A549 (cell line): Measurements from ENCODE around the gene ADA. TPM values are rescaled to one million over a fixed set of nuclear protein-coding genes. Genes with fewer than 3 reads are reported as not detected.
A peak's percentile ranks its signal among the peaks of the same experiment; 100 is the strongest.

ENCODE experiments used
- ATAC-seq, 2 experiments: fragments of 200-7000 bp in 1 of 2; fragments of >200 bp in 1 of 2; cut with Nextera tagmentation in 1 of 2; cut with Tn5 transposase in 1 of 2; 3 replicates each; pipeline versions ENCODE4 v1.8.0 to v1.9.1; 2018 to 2020; ENCODE audit warnings: mild to moderate bottlenecking in 1 of 2, moderate library complexity in 1 of 2
- CTCF ChIA-PET: fragments of 300-600 bp; sonication (Branson Sonifier 250); formaldehyde crosslinking; extraction: SDS; loops from one replicate; lab custom pipeline; 2021; ENCODE audit warnings: antibody characterized with exemption, inconsistent platforms; lab: Yijun Ruan, JAX
- POLR2A ChIA-PET: fragments of 350-600 bp; formaldehyde crosslinking; extraction: SDS; loops from one replicate; lab custom pipeline; 2021; ENCODE audit warnings: antibody characterized with exemption, inconsistent platforms; lab: Yijun Ruan, JAX
- DNase-seq, 2 experiments: peaks; one replicate each; pipeline versions ENCODE4 v3.0.0 to v3.0.0-alpha.2; 2011 to 2016; ENCODE audit warnings: low read depth in 1 of 2, low spot score in 1 of 2
- FAIRE-seq: peaks from 2 replicates; lab custom pipeline; 2011; peaks lifted over from hg19 to GRCh38; lab: Jason Lieb, UNC
- H3K27ac ChIP-seq, 2 experiments: fragments of >200 bp; sonication (Bioruptor Twin); formaldehyde crosslinking; 3 replicates each; pipeline ENCODE4 v1.5.1; 2016 to 2017
- H3K4me1 ChIP-seq: fragments of >200 bp; sonication (Bioruptor Twin); formaldehyde crosslinking; 3 replicates; pipeline ENCODE4 v1.6.1; 2016
- H3K4me2 ChIP-seq: fragments of >200 bp; sonication (Bioruptor Twin); formaldehyde crosslinking; 3 replicates; pipeline ENCODE4 v1.6.1; 2016
- H3K4me3 ChIP-seq: fragments of >200 bp; sonication (Bioruptor Twin); formaldehyde crosslinking; 3 replicates; pipeline ENCODE4 v1.5.1; 2016
- H3K9me3 ChIP-seq: fragments of >200 bp; sonication (Bioruptor Twin); formaldehyde crosslinking; 3 replicates; pipeline ENCODE4 v1.6.1; 2016
- CHD2 ChIP-seq: fragments of 150-350 bp; IDR thresholded peaks from 2 replicates; pipeline ENCODE4 v1.6.1; 2014; ENCODE audit warnings: low read length; ENCODE audit not compliant: partially characterized antibody
- CHD4 ChIP-seq: fragments of 200-600 bp; sonication (generic); IDR thresholded peaks from 2 replicates; pipeline ENCODE4 v1.6.1; 2016; ENCODE audit warnings: antibody characterized with exemption, mild to moderate bottlenecking, borderline replicate concordance
- FOSL2 ChIP-seq, 2 experiments: fragments of 450-650 bp in 1 of 2; fragments of >200 bp in 1 of 2; sonication (Bioruptor Twin) in 1 of 2; formaldehyde crosslinking; IDR thresholded peaks; 2 replicates each; pipeline versions ENCODE4 v1.5.0 to v1.6.1; 2016 to 2020; ENCODE audit warnings: mild to moderate bottlenecking in 1 of 2, moderate library complexity in 1 of 2
- FOXS1 ChIP-seq: fragments of 250-450 bp; sonication (Bioruptor Pico); IDR thresholded peaks from 2 replicates; pipeline ENCODE4 v1.5.0; 2020; ENCODE audit warnings: mild to moderate bottlenecking, moderate library complexity
- HOXB5 ChIP-seq: fragments of 250-450 bp; sonication (Bioruptor Pico); IDR thresholded peaks from 2 replicates; pipeline ENCODE4 v1.5.0; 2020; ENCODE audit warnings: mild to moderate bottlenecking, moderate library complexity
- JUN ChIP-seq, 2 experiments: fragments of >200 bp; sonication (Bioruptor Twin); formaldehyde crosslinking; IDR thresholded peaks; 2 replicates in 1 of 2; 3 replicates in 1 of 2; pipeline ENCODE4 v1.6.1; 2016 to 2017
- KDM1A ChIP-seq: fragments of 200-600 bp; sonication (generic); IDR thresholded peaks from 2 replicates; pipeline ENCODE4 v1.6.1; 2016; ENCODE audit warnings: low read depth, mild to moderate bottlenecking
- NPAS2 ChIP-seq: fragments of 250-450 bp; sonication (Bioruptor Pico); IDR thresholded peaks from 2 replicates; pipeline ENCODE4 v1.8.0; 2022; ENCODE audit warnings: mild to moderate bottlenecking, moderate library complexity, borderline replicate concordance
- PHF8 ChIP-seq: fragments of 200-600 bp; sonication (generic); IDR thresholded peaks from 2 replicates; pipeline ENCODE4 v1.6.1; 2016; ENCODE audit warnings: low read depth, mild to moderate bottlenecking, antibody characterized with exemption, moderate library complexity, borderline replicate concordance
- RFX5 ChIP-seq: fragments of 450-650 bp; IDR thresholded peaks from 2 replicates; pipeline ENCODE4 v1.7.1; 2014; ENCODE audit warnings: antibody characterized with exemption, mild to moderate bottlenecking, moderate library complexity
- ZFP36 ChIP-seq: fragments of 450-650 bp; IDR thresholded peaks from 2 replicates; pipeline ENCODE4 v1.6.1; 2014; ENCODE audit warnings: borderline replicate concordance; ENCODE audit not compliant: partially characterized antibody
- ZNF302 ChIP-seq: fragments of 250-450 bp; sonication (Bioruptor Pico); IDR thresholded peaks from 2 replicates; pipeline ENCODE4 v1.9.0; 2021; ENCODE audit warnings: inconsistent platforms, mild to moderate bottlenecking, moderate library complexity
- ZSCAN20 ChIP-seq: fragments of 250-450 bp; sonication (Bioruptor Pico); IDR thresholded peaks from 2 replicates; pipeline ENCODE4 v1.8.0; 2022; ENCODE audit warnings: mild to moderate bottlenecking, moderate library complexity
- WGBS: methylation state at CpG from one replicate; pipeline ENCODE4 v1.1.6; 2017; ENCODE audit errors: missing lambda C conversion rate; 5-methylcytosine and 5-hydroxymethylcytosine counted together
- polyA plus RNA-seq, 4 experiments: library from polyadenylated mRNA; depleted of rRNA in 3 of 4; stranded (reverse); fragments of >200 nt; fragmentation: RNase III in 1 of 4; extraction: RNeasy Plus Mini Kit Qiagen cat#74134 plus additional on column Dnase treatment in 1 of 4; gene quantifications; 2 replicates in 3 of 4; 3 replicates in 1 of 4; pipeline ENCODE4 v1.2.3, GENCODE V29; 2011 to 2017
- TF ChIP-seq, protein P1 (sequence below): fragments of 150-350 bp; IDR thresholded peaks from 2 replicates; pipeline ENCODE4 v1.6.1; 2014; ENCODE audit warnings: low read depth, mild to moderate bottlenecking, low read length
- TF ChIP-seq, protein P2 (sequence below): fragments of >200 bp; sonication (Bioruptor Twin); formaldehyde crosslinking; IDR thresholded peaks from 2 replicates; pipeline ENCODE4 v1.6.1; 2016
- TF ChIP-seq, protein P3 (sequence below): fragments of 450-650 bp; IDR thresholded peaks from 2 replicates; pipeline ENCODE4 v1.6.1; 2014; ENCODE audit warnings: antibody characterized with exemption
- TF ChIP-seq, protein P4 (sequence below): IDR thresholded peaks from 2 replicates; pipeline ENCODE4 v1.6.1; 2012
- TF ChIP-seq, protein P5 (sequence below): IDR thresholded peaks from 2 replicates; pipeline ENCODE4 v1.6.1; 2012

The ADA gene
- polyA plus RNA-seq, 2 of the 4 experiments (the other 2 are of a cell fraction): 34.5 to 48.1 TPM

DNA sequence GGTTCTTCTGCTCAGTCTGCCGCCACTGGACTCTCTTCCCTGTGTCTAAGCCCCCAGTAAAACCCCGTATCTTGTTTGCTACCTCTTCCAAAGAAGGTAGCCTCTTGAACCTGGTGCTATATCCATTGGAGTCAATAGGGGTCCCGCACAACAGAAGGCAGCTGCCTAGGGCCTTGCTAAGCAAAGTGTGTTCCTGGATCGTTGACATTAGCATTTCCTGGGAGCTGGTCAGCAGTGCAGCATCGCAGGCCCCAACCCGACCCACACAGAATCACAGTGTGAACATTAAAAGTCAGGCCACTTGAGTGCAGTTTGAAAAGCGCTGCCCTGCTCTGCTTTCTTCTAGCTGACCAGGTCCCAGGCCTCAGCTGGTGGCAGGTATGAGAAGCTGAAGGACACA, 2.9 kb downstream of the ADA start:
- WGBS: 85% methylated on average over 7 of the region's 7 CpGs
- TF ChIP-seq ZSCAN20 (CRISPR knock-in tag) (no peak), RFX5 (no peak), CHD4 (no peak), PHF8 (no peak)
- TF ChIP-seq, protein P1, sequence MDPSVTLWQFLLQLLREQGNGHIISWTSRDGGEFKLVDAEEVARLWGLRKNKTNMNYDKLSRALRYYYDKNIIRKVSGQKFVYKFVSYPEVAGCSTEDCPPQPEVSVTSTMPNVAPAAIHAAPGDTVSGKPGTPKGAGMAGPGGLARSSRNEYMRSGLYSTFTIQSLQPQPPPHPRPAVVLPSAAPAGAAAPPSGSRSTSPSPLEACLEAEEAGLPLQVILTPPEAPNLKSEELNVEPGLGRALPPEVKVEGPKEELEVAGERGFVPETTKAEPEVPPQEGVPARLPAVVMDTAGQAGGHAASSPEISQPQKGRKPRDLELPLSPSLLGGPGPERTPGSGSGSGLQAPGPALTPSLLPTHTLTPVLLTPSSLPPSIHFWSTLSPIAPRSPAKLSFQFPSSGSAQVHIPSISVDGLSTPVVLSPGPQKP: no peak
- ChIA-PET POLR2A (no interaction called here), CTCF (interaction anchor here (1.1 to 13.0 kb wide), 4 partner anchors 11 to 35 kb away, joined by 3 to 126 read pairs (median 4); no protein-coding TSS in a partner anchor)
- DNase-seq: no peak
- no peak for ATAC-seq
- H3K4me3 ChIP-seq: no peak overlapping the region
- peaks cover 41% of the 10 kb centered on the region for H3K4me1 ChIP-seq
- no peak overlapping the region for H3K4me2 ChIP-seq
- H3K9me3 ChIP-seq: no peaks in the 10 kb centered on the region
- no peak overlapping the region for H3K27ac ChIP-seq
- no peak for FAIRE-seq

DNA sequence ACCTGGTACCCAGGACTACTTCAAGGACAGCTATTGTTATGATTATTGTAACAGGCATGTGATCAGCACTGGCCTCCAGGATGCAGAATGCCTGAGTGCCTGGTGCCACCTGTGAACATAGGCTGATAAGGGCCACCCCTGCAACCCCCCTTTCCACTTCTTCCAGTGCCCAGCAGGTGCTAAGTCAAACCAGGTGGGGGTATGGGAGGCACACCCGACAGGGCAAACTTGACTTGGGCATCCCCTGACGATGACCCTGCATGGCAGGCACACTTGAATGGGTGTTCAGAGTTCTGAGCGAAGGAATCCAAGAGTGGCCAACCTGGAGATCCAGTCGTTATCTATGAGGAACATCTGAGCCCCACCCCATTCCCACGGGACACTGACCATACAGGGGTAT, 3.4 kb downstream of the ADA start:
- Histone ChIP-seq H3K27ac (no peak overlapping the region), H3K4me1 (peaks cover 46% of the 10 kb centered on the region), H3K4me3 (no peak overlapping the region), H3K9me3 (no peaks in the 10 kb centered on the region), H3K4me2 (no peak overlapping the region)
- TF ChIP-seq, protein P2, sequence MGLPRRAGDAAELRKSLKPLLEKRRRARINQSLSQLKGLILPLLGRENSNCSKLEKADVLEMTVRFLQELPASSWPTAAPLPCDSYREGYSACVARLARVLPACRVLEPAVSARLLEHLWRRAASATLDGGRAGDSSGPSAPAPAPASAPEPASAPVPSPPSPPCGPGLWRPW: no peak
- TF ChIP-seq FOXS1 (no peak), CHD4 (no peak), NPAS2 (CRISPR knock-in tag) (no peak), ZNF302 (CRISPR knock-in tag) (no peak), KDM1A (no peak), JUN (IDR thresholded peaks at IDR 0.05) (no peak), HOXB5 (no peak)
- TF ChIP-seq, protein P3, sequence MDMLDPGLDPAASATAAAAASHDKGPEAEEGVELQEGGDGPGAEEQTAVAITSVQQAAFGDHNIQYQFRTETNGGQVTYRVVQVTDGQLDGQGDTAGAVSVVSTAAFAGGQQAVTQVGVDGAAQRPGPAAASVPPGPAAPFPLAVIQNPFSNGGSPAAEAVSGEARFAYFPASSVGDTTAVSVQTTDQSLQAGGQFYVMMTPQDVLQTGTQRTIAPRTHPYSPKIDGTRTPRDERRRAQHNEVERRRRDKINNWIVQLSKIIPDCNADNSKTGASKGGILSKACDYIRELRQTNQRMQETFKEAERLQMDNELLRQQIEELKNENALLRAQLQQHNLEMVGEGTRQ: no peak
- TF ChIP-seq, protein P4, sequence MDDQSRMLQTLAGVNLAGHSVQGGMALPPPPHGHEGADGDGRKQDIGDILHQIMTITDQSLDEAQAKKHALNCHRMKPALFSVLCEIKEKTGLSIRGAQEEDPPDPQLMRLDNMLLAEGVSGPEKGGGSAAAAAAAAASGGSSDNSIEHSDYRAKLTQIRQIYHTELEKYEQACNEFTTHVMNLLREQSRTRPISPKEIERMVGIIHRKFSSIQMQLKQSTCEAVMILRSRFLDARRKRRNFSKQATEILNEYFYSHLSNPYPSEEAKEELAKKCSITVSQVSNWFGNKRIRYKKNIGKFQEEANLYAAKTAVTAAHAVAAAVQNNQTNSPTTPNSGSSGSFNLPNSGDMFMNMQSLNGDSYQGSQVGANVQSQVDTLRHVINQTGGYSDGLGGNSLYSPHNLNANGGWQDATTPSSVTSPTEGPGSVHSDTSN: no peak
- ATAC-seq: no peak
- FAIRE-seq: no peak
- ChIA-PET CTCF (interaction anchor here (0.6 to 13.0 kb wide), 3 partner anchors 35 to 430 kb away, joined by 3 to 126 read pairs (median 3); no protein-coding TSS in a partner anchor), POLR2A (no interaction called here)
- DNase-seq: no peak
- WGBS: 86% methylated on average over 5 of the region's 5 CpGs

DNA sequence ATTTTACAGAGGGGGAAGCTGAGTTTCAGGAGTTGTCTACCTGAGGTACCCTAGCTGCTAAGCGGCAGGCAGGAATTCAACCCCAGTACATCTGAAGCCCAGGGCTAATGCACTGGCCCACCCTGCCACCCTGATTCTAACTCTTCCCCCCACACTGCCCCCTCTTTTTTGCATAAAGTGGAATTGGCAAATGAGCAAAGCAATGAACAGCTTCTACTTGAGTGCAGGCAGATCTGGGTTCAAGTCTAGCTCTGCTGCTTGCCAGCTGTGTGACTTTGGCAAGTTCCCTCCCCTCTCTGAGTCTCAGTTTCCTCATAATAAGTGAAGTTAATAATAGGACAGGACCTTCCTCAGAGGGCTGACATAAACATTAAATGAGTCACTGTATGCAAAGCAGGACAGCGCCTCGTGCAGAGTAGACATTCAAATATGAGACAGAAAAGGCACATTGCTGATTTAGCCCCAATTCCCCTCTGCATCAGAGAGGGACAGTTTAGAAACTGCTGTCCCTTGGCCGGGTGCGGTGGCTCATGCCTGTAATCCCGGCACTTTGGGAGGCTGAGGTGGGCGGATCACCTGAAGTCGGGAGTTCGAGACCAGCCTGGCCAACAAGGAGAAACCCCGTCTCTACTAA, 4.7 kb downstream of the ADA start:
- peaks cover 60% of the 10 kb centered on the region for H3K4me1 ChIP-seq
- ATAC-seq (no peak), DNase-seq (peak in 1 of 2 experiments; percentile 24), FAIRE-seq (no peak)
- no peaks in the 10 kb centered on the region for H3K9me3 ChIP-seq
- peak overlapping the region in 1 of 2 experiments; percentile 21; a peak in 2 of 6 replicates for H3K27ac ChIP-seq
- CTCF ChIA-PET: interaction anchor here (1.5 to 13.0 kb wide), 3 partner anchors 37 to 429 kb away, joined by 3 to 126 read pairs (median 7); no protein-coding TSS in a partner anchor
- H3K4me2 ChIP-seq: peak overlapping the region; percentile 1; the same call in 1 of the 3 replicates
- TF ChIP-seq CHD2 (no peak), FOSL2 (IDR thresholded peaks at IDR 0.05) (no peak), FOSL2 (CRISPR knock-in tag; IDR thresholded peaks at IDR 0.05) (peak; percentile 54), ZFP36 (peak; percentile 40), KDM1A (peak; percentile 86; the same call in 1 of the 2 replicates), HOXB5 (no peak)
- TF ChIP-seq, protein P5, sequence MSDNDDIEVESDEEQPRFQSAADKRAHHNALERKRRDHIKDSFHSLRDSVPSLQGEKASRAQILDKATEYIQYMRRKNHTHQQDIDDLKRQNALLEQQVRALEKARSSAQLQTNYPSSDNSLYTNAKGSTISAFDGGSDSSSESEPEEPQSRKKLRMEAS: 0 out of 2 replicates have a peak, but pooled peaks have one; percentile 23
- WGBS: 65% methylated on average over 10 of the region's 10 CpGs
- POLR2A ChIA-PET: no interaction called here
- H3K4me3 ChIP-seq: no peak overlapping the region
